HFFc6 (cell line): Measurements from ENCODE around the gene GDPD5. TPM values are rescaled to one million over a fixed set of nuclear protein-coding genes. Genes with fewer than 3 reads are reported as not detected.

ENCODE experiments used
- DNase-seq: peaks from one replicate; pipeline ENCODE4 v3.0.0-alpha.2; 2018
- H3K27ac Mint-ChIP-seq: 2 replicates; pipeline ENCODE4 v1.8.0; 2020; ENCODE audit warnings: mild to moderate bottlenecking, mixed read lengths
- H3K27me3 Mint-ChIP-seq: 2 replicates; pipeline ENCODE4 v1.8.0; 2021; ENCODE audit warnings: mild to moderate bottlenecking, moderate library complexity, mixed read lengths; ENCODE audit not compliant: insufficient read depth
- H3K36me3 Mint-ChIP-seq: 2 replicates; pipeline ENCODE4 v1.8.0; 2021; ENCODE audit warnings: low read depth, mixed read lengths
- H3K4me1 Mint-ChIP-seq: 2 replicates; pipeline ENCODE4 v1.8.0; 2020; ENCODE audit warnings: low read depth, mixed read lengths
- H3K4me3 Mint-ChIP-seq: 2 replicates; pipeline ENCODE4 v1.8.0; 2020; ENCODE audit warnings: mild to moderate bottlenecking, moderate library complexity, mixed read lengths
- H3K9me3 Mint-ChIP-seq: 2 replicates; pipeline ENCODE4 v1.8.0; 2020; ENCODE audit warnings: mild to moderate bottlenecking, mixed read lengths
- CTCF ChIP-seq: fragments of 200-600 bp; sonication (generic); IDR thresholded peaks from 2 replicates; pipeline ENCODE4 v1.5.0; 2021; ENCODE audit warnings: antibody characterized with exemption, mild to moderate bottlenecking
- total RNA-seq, 6 experiments: library from RNA; stranded (reverse); fragmentation: NEBNext Ultra II Directional; extraction: Animal tissue kit (Norgen Biotek cat#: 25700); gene quantifications; 2 replicates in 1 of 6; 3 replicates in 5 of 6; pipeline ENCODE4 v1.2.3, GENCODE V29; 2021

The GDPD5 gene
- total RNA-seq, 6 experiments from 2014 or later = 2.5 to 5.7 (median 4.2) TPM

- Mint-ChIP-seq H3K4me1 (peaks cover 33% of the 10 kb centered on the region), H3K36me3 (no peaks in the 10 kb centered on the region), H3K9me3 (no peaks in the 10 kb centered on the region), H3K27me3 (peaks cover 9% of the 10 kb centered on the region), H3K4me3 (no peak overlapping the region), H3K27ac (no peak overlapping the region)
- TF ChIP-seq CTCF = no peak
- no peak for DNase-seq
Observed at GRCh38 chr11:75470476-75471080, 55.2 kb downstream of the GDPD5 start.

- H3K9me3 Mint-ChIP-seq = no peaks in the 10 kb centered on the region
- no peak overlapping the region for H3K27ac Mint-ChIP-seq
- peaks cover 28% of the 10 kb centered on the region for H3K4me1 Mint-ChIP-seq
- H3K36me3 Mint-ChIP-seq = no peaks in the 10 kb centered on the region
- peaks cover 9% of the 10 kb centered on the region for H3K27me3 Mint-ChIP-seq
- no peak overlapping the region for H3K4me3 Mint-ChIP-seq
- DNase-seq = no peak
- no peak for TF ChIP-seq CTCF
Observed at GRCh38 chr11:75469785-75470405, 55.8 kb downstream of the GDPD5 start.

GRCh38 chr11:75468534-75469340 lies 57.0 kb downstream of the GDPD5 start:
- DNase-seq = no peak
- Mint-ChIP-seq H3K27ac (peak overlapping the region; percentile 16; the same call in 1 of the 2 replicates), H3K9me3 (no peaks in the 10 kb centered on the region), H3K4me3 (no peak overlapping the region), H3K27me3 (peaks cover 9% of the 10 kb centered on the region), H3K36me3 (no peaks in the 10 kb centered on the region), H3K4me1 (peaks cover 22% of the 10 kb centered on the region)
- TF ChIP-seq CTCF = no peak

GRCh38 chr11:75467881-75468280 lies 57.9 kb downstream of the GDPD5 start:
- H3K9me3 Mint-ChIP-seq = no peaks in the 10 kb centered on the region
- no peak for DNase-seq
- no peaks in the 10 kb centered on the region for H3K36me3 Mint-ChIP-seq
- H3K4me1 Mint-ChIP-seq = peaks cover 24% of the 10 kb centered on the region
- peaks cover 5% of the 10 kb centered on the region for H3K27me3 Mint-ChIP-seq
- no peak for TF ChIP-seq CTCF
- no peak overlapping the region for H3K4me3 Mint-ChIP-seq
- no peak overlapping the region for H3K27ac Mint-ChIP-seq

GRCh38 chr11:75467311-75467710 lies 58.4 kb downstream of the GDPD5 start:
- peaks cover 5% of the 10 kb centered on the region for H3K27me3 Mint-ChIP-seq
- H3K9me3 Mint-ChIP-seq = no peaks in the 10 kb centered on the region
- TF ChIP-seq CTCF = no peak
- no peak overlapping the region for H3K27ac Mint-ChIP-seq
- no peak overlapping the region for H3K4me3 Mint-ChIP-seq
- no peaks in the 10 kb centered on the region for H3K36me3 Mint-ChIP-seq
- no peak for DNase-seq
- peaks cover 24% of the 10 kb centered on the region for H3K4me1 Mint-ChIP-seq
